Lower leg skin (tissue), 3 donors: ENCODE results near the gene TTLL5.

ENCODE experiments used
- CTCF ChIP-seq, 3 donors: fragments of 450-650 bp; IDR thresholded peaks; one replicate each; pipeline ENCODE4 v1.5.1; 2016; ENCODE audit warnings: antibody characterized with exemption in 3 of 3, mild to moderate bottlenecking in 3 of 3, moderate library complexity in 2 of 3
- POLR2A ChIP-seq, 2 donors: fragments of 450-650 bp; IDR thresholded peaks; one replicate each; pipeline ENCODE4 v1.6.1; 2016 to 2017; ENCODE audit warnings: antibody characterized with exemption in 2 of 2, mild to moderate bottlenecking in 1 of 2, moderate library complexity in 1 of 2

GRCh38 chr14:75829316-75829715 lies 168.3 kb downstream of the TTLL5 start:
- TF ChIP-seq POLR2A (IDR thresholded peaks at IDR 0.05) (no peak), CTCF (IDR thresholded peaks at IDR 0.05) (no peak)
